HG02885 (cell line): ENCODE measurements around the gene TBC1D24.
A peak's percentile ranks its signal among the peaks of the same experiment; 100 is the strongest.

Source experiments
- ATAC-seq: cut with Tn5 transposase; IDR thresholded peaks from one replicate; pipeline ENCODE4 v1.9.1; 2021; ENCODE audit warnings: mild to moderate bottlenecking; ENCODE audit not compliant: unreplicated experiment, poor library complexity

Gene TBC1D24

DNA sequence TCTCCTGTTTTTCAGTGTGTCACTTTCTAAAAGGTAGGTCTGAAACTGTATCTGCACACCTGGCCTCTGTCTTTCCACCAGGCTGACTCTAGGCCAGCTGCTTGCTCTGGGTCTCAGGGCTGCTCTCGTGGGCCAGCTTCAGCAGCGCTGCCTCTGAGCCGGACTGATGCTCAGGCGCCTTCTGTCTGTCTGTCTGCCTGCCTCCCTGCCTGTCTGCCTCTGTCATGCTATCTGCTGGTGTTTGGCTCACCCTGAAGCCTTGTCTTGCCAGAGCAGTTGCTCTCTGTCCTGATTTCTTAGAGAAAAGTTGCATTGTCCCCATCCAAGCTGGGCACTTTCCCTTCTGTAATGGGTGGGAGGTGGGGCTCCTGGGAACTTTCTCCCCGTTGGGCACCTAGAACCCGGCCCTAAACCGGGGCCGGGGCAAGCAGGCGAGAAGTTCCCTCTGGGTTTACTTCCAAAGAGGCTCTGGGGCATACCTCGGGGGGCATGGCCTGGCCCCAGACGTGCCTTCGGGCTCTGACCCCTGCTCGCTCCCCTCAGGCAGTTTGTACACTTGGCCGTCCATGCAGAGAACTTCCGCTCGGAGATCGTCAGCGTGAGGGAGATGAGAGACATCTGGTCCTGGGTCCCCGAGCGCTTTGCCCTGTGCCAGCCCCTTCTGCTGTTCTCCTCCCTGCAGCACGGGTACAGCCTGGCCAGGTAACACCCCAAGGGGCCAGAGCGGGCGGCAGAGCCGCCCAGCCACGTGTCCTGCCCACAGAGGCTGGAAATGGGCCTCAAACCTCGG lies 23.0 kb downstream of the TBC1D24 start:
- ATAC-seq: no peak

DNA sequence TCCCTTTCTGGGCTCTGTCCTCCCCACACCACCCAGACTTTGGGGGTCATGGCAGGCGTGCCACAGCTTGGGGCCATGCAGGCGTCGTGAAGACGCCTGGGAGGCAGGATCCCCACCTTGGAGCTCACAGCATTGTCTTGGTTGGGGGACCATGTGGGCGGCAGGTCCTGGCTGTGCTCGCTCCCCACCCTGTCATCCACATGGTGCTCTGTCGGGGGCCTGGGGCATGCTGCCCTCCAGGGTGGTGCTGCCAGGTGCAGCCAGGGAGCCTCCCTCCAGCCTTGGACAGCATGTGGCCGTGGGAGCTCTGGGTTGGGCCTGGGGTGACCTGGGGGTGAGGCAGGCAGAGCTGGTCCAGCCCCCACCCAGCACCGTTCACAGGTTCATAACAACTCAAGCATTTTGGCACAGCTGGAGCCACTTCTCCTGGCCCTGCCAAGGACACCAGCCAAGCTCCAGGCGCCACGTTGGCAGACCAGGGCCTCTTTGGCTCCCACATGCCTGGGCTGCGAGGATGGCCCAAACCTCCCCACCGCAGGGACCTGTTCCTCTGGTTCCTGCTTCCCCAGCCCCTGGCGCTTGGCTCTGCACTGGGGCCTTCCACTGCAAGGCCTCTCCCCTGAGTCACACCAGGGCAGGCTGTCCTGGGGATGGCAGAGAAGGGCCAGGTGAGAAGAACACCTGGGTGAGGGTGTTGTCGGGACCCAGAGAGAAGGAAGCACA lies 23.8 kb downstream of the TBC1D24 start:
- no peak for ATAC-seq

DNA sequence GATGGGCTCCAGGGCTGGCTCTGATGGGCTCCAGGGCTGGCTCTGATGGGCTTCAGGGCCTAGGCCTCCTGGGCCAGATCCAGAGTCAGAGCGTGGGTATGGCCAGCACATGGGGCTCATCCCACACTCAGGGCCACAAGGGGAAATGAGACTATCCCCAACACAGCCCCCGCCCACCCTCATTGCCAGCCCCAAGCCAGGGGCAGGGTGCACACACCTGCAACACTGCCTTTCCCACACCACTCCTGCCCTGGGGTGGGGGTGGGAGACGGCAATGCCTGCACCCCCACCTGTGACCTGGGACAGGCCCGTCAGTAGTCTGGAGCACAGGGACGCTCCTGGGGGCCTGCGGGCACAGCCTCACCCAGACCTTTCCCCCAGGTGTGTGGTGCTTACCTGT lies 24.5 kb downstream of the TBC1D24 start:
- no peak for ATAC-seq

DNA sequence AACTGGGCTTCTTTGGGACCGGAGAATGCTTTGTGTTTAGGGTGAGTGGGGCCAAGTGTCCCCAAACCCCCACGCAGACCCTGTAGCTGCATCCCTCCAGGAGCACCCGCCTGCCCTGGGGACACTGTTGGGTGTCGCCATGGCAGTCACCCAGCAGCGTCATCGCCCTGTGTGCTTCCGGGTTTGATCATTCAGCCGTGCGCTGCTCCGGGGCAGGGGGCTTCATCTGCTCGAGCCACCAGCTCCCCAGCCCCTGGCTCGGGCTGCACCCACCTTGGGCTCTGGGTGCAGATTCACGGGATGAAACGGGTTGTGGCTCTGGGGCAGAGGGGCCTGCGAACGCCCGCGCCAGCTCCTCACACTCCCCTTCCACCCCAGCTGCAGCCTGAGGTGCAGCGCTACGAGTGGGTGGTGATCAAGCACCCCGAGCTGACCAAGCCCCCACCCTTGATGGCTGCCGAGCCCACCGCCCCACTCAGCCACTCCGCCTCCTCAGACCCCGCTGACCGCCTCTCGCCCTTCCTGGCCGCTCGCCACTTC lies 25.0 kb downstream of the TBC1D24 start:
- ATAC-seq: no peak

DNA sequence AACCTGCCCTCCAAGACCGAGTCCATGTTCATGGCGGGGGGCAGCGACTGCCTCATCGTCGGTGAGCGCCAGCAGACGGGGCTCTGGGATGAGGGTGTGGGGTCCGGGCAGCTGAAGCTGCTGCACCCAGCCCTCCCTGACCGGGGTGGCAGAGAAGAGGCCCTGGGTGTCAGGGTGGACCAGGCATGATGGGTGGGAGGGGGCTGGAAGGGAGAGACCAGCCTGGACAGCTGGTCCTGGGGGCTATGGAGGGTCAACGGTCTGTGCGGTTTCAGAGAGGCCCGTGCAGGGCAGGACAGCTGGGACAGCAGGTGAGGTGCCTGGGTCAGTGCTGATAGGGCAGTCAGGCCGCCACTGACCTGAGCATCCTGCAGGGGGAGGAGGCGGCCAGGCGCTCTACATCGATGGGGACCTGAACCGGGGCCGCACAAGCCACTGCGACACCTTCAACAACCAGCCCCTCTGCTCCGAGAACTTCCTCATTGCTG lies 25.5 kb downstream of the TBC1D24 start:
- no peak for ATAC-seq

DNA sequence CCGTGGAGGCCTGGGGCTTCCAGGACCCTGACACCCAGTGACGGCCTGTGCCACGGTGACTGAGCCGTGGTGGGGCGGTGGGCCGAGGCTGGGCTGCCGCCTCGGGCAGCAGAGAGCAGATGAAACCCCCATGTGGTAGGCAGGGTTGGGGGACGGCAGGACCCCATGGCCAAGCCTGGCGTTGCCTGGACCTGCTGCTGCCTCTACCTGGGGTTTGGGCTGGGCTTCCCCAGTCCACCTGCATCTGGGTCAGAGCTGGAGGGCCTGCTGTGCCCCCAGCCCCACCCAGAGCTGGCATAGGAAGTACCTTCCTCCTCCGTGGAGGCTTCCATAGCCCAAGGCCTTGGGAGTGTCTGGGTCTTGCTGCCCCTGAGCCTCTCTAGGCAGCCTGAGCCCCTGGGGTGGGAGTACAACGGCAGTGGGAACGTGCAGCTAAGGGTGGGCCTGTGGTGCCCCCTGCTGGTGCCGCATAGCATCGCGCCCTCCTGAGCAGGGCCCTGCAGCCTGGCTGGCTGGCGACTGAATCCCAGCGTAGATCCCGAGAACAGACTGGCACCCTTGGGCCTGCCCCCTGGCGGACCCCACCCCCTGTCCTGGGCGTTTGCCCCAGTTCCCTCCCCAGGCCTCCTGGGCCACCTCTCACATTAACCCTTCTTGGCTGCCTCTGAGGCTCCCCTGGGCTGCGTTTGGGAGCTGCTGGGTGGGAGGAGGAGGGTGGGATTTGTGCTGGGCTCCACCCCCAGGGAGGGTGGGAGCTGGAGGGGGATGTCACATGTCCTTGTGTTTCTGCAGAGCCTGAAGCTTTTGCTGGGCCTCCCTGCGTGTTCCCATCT lies 26.2 kb downstream of the TBC1D24 start:
- no peak for ATAC-seq

DNA sequence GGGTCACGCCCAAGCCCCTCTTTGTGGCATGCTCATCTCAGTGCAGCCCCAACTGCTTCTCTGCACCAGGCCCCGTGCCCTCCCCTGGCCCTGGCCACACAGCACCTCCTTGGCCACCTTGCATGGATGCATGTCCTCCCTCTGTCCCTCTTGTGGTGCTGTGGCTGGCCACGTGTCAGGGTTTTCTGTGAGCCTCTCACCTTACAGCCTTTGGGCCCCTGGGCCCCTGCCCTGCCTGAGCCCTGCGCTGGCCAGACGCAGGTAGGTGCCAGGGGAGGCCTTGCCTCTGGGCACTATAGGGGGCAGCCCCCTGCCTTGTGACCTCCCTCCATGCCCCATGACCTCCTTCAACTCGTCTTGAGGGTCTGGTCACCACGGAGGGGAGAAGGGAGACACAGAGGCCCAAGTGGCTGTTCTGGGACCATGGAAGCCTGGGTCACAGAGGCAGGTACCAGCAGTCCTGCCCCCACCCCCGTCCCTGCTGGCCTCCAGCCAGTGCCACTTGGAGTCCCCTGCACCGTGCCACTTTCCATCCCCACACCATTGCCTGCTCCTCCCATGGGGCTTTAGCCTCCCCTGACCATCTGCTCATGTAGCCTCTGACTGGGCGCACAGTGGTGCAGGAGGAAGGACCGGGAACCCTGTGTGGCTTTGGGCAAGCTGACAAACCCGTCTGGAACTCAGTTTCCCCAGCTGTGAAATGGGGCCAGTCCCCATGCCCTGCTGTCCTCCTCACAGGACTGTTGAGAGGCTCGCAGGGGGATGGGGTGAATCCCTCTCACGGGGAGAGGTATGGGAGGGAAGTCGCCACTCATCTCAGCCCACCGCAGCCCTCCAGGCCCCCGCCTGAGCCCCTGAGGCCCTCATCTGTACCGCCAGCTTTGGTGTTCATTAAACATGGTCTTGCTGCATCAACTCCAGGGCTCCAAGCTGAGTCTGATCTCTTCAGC lies 27.3 kb downstream of the TBC1D24 start:
- ATAC-seq: no peak

DNA sequence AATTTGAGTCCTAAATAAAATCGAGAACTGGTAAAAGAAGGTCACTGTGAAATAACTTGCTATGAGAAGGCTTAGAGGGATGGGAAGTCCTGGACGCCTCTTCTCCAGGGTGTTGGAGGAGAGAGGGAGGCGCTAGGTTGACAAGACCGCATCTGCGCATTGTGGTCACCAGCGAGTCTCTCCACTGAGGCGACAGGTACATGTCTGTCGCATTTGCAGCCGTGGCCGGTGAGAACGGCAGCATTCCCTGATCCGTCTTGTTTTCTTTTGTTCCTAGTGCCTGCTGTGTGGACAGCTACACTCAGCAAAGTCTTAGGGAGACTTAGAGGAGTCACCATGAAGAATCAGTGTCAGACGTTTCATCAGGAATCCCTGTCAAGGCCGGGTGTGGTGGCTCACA lies 30.8 kb downstream of the TBC1D24 start:
- ATAC-seq: no peak

DNA sequence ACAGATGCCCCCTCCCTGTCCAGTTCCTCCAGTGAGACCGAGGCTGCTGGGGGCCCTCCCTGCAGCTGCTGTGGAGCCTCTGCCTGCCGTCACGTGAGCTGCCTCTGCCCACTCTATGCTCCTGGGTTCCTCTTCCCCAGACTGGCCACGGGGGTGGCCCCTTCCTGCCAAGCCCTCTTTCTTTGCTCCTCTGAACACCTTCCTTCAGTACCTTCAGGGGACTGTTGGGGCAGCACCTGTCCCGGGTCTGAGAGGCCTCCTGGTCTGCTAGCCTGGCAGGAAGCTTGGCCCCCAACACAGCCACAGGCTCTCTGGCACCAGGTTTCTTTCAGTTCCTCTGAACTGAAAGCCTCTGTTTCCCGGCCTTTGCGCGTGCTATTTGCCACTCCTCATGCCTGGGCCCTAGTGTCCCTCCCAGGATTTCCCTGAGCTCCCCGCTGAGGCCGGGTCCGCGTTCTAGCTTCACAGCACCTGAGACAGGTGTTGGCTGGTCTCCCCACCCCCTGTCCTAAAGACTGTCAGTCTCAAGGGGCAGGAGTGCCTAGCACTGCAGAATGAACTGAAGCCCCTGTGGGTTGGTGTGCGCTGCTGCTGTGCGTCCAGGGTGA lies 32.2 kb downstream of the TBC1D24 start:
- ATAC-seq: peak; percentile 56

DNA sequence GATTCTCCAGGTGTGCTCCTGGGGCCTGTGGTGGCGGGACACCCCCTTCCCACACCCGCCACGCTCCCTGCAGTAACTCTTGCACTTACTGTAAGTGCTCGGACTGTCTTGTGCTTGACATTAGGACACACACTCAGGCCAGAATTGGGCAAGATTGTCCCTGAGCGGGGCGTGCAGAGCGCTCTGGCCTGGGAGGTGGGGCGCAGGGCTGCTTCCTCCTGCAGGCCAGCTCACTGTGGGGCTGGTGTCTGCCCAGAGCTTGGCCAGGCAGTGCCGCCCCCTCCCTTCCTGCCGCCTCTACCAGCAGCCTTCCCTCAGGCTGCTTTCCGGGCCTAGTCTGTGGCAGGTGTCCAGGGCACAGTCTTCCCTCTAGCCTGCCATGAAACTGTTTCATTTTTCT lies 32.7 kb downstream of the TBC1D24 start:
- ATAC-seq: peak; percentile 9

DNA sequence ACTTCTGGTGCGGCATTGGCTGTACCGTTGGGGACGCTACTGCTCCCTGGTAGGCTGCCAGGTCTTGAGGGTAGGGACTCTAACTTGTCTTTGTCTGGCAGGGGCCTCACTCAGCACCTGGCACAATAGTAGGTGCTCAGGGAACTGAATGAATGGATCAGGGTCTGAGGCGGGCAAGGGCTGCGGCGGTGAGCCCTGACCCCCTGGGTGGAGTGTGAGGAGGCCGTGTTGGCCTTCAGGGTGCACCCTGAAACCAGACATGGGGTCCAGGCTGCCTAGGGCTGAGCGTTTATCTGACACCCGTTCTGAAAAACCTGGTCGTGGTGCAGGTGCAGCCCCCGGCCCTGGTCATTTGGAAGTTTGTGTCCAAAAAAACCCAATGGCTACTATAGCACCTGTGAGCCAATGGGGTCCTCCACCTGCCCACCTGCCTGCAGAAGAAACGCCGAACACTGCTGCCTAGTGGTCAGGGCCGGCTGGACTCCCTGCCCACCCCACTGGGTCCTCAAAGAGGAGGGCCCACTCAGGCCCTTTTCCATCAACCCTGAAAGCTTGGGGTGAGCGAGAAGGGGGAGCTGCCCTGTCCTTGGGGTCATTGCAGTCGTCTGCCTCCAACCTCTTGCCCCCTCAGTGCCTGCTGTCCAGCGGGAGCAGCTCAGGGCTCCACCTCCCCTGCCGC lies 33.9 kb downstream of the TBC1D24 start:
- ATAC-seq: no peak

DNA sequence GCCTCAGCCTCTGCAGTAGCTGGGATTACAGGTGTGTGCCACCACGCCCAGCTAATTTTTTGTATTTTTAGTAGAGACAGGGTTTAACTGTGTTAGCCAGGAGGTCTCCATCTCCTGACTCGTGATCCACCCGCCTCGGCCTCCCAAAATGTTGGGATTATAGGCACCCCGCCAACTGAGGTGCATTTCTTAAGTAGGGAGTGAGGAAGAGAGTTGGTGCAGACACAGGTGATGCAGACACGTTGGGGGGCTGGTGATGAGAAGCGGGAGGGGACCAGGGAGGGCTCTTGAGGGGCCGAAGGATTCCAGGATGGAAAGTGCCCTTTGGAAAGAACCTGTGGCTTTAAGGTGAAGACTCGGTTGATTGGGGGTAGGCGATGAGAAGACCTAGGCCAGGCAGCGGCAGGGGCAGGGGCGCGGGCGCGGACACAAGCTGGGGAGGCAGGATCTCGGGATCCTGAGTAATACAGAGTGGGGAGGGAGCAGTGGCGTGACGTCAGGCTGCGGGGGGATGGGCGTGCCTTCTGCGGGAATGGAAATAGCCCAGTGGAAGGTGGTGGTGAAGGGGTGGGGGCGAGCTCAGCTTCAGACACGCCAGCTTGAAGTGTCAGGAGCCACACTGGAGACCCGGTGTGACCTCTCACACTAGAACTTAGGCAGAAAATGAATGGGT lies 36.3 kb downstream of the TBC1D24 start:
- no peak for ATAC-seq

DNA sequence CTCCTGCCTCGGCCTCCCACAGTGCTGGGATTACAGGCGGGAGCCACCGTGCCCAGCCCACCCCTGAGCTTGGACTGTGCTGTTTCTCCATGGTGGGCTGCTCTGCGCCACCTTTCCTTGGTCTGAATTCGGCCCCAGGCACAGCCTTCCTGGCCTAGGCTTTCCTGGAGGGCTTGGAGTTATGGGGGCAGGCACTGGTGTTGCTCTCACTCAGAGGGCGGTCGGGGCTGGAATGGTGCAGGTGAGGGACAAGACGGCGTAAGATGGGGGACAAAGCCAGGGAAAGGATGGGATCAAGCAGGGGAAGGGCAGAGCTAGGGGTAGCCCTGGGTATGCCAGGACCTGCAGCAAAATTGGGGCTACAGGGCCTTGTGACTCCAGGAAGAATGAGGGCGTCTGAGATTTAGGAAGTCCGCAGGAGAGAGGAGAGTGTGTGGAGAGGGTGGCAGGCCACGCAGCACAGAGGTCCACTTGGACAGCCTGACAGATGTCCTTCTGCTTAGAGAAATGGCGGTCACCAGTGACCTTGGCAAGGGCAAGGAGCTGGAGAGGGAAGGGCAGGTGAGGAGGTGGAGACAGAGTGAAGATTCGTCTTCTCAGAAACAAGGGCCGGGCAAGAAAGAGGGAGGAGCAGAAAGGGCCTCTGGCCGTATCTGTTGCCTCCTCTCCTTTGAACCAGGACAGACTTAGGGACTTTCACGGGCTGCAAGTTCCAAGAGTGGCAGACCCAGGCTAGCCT lies 37.2 kb downstream of the TBC1D24 start:
- ATAC-seq: no peak

DNA sequence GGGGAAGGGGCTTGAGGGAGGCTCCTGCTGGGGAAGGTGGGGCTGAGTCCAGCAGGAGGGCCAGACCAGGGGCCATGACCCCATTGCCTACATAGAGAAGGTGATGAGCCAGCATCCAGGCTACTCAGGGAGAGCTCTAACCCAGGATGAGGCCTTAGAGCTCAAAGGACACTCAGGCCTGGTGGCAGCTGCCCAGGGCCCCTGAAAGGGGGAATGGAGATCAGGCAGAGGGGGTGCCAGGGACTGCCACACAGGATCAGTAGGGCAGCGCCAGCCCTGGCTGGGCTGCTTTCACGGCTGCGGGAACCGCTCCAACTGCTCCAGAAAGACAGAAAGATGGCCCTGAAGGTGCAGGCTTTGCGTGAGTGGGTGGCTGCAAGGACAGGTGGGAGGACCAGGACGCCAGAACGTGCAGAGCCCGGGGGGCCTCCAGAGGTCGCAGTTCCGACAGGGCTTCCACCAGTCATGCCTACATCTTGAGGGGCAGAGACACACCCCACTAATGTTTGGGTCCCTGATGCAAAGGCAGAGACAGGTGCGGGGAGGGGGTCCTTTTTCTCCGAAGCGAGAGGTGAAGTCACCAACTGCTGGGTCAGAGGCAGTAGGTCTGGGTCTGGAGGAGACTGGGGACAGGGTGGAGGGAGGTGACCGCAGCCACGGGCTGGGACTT lies 37.9 kb downstream of the TBC1D24 start:
- ATAC-seq: peak; percentile 5

DNA sequence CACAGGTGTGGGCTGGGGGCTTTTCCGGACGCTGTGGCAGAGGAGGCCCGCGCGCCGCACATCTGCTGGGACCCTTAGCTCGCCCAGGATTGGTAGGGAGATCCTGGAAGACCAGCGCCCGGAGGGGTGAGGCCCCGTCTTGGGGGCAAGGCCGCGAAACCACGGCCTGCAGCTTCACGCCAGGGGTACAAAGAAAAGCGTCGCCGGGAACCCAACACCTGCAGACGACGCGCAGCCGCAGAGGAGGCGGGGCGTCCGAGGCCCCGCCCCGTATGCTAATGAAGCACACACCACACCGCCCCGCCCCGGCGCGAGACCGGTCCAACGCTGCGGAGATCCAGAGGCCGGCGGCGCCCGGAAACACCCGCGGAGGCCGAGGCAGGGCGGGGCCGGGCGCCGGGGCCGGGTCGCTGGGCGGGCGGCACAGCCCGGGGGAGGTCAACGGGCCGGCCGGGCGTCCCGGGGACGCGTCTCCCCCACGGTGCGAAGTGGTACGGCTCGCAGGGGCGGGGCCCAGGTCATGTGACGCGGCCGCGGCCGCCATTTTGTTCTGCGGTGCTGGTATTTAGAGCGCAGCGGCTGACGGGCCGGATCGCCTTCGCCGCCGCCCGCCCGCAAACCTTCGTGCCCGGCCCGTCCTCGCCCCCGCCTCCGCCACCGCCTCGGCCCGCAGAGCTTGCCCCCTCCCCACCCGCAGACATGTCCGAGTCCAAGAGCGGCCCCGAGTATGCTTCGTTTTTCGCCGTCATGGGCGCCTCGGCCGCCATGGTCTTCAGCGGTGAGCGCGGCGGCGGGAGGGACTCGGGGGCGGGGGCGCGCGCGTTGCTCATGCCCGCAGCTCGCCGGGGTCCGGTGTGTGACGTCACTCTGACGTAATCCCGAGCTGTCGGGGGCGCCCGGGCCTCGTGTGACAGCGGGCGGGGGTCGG lies 38.7 kb downstream of the TBC1D24 start, which contains the start of gene ATP6V0C:
Gene ATP6V0C, plus strand, starts transcription at position 548 of the 928 bp plus-strand sequence. Its CDS starts 152 bp downstream, at position 700.
- ATAC-seq: peak; percentile 74
